LNCAP (cell line): ENCODE data around the gene EFNA5.

Experiments used
- TF ChIP-seq, protein P1 (sequence below): fragments of 450-650 bp; IDR thresholded peaks from 2 replicates; pipeline ENCODE4 v1.5.1; 2017; ENCODE audit warnings: mild to moderate bottlenecking

EFNA5 gene

DNA sequence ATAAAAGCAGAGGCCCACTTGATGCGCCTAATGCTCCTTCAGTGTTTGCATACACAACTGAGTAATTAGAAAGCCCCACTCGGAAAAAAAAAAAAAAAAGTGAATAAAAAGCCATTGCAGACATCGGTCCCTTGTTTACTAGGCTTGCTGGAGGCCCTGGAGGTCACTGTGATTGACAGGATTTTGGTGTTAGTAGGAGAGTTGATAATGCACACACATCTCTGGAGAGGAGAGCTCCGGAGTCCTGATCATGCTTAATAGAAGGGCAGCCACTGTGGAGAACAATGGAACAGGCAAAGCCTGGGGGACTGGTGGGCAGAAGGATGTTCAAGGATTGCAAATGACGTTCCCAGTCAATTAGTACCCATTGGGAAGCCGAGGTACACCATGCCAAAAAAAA is 152.5 kb downstream of the EFNA5 start:
- TF ChIP-seq, protein P1, sequence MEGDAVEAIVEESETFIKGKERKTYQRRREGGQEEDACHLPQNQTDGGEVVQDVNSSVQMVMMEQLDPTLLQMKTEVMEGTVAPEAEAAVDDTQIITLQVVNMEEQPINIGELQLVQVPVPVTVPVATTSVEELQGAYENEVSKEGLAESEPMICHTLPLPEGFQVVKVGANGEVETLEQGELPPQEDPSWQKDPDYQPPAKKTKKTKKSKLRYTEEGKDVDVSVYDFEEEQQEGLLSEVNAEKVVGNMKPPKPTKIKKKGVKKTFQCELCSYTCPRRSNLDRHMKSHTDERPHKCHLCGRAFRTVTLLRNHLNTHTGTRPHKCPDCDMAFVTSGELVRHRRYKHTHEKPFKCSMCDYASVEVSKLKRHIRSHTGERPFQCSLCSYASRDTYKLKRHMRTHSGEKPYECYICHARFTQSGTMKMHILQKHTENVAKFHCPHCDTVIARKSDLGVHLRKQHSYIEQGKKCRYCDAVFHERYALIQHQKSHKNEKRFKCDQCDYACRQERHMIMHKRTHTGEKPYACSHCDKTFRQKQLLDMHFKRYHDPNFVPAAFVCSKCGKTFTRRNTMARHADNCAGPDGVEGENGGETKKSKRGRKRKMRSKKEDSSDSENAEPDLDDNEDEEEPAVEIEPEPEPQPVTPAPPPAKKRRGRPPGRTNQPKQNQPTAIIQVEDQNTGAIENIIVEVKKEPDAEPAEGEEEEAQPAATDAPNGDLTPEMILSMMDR = no peak

DNA sequence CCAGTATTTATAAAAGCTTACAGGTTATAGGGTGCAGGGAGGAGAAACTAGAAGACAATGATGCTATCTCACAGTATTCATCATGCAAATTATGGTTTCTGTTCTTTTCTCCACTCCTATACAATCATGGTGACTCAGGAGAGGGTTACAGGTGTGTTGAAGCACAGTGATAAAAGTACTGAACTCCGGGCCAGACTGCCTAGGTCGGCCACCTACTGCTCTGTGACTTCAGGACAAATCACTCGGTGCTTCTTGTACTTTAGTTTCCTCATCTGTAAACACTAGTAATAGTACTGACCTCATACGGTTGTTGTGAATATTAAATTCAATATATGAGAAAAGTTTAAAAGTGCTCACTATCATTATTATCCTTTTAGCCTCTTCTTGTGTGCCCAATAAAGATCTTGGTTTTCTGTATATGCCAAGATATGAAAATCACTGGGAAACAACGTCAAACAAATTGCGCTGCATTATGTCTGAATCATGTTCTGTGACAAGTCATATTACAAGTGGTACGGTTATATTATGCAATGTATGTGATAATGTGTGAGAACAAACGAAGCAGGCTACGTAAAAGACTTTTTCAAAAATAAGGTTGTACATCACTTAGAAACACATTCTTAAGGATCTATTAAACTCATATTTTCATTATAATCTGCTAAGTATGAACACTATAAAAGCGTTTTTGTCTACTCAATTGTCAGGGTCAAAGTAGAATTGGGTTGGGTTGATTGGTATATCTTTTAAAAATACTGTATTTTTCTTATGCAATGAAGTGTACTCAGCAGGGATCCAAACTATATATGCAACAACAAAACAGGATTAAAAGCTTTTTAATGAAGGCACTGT is 153.3 kb downstream of the EFNA5 start:
- TF ChIP-seq, protein P1 = no peak

DNA sequence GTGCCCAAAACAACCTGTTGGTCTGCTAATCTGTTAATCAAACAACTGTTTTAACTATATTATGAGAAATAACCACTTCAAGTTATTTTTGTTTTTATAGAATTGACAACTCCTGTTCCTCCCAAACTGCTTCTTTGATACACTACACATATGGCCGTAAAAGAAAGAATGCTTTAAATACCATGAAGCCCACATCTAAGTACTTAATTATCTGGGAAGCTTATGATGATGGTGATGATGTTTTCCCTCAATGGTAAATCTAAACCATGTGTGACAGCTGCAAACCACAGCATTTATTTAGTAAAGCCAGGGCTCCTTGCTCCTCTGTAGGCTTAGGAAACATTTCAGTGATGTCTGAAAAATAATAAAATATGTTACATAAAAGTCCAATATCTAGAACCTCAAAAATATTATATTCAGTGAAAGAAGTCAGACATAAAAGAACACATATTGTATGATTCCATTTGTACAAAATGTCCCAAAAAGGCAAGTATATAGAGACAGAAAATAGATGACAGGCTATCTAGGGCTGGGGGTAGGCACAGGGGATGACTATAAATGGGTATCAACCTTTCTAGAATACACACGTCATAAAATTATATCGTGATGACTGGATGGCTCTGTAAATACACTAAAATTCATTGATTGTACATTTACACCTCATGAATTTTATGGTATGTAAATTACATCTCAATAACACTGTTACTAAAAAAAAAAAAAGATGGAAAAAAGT is 154.1 kb downstream of the EFNA5 start:
- TF ChIP-seq, protein P1 = no peak

DNA sequence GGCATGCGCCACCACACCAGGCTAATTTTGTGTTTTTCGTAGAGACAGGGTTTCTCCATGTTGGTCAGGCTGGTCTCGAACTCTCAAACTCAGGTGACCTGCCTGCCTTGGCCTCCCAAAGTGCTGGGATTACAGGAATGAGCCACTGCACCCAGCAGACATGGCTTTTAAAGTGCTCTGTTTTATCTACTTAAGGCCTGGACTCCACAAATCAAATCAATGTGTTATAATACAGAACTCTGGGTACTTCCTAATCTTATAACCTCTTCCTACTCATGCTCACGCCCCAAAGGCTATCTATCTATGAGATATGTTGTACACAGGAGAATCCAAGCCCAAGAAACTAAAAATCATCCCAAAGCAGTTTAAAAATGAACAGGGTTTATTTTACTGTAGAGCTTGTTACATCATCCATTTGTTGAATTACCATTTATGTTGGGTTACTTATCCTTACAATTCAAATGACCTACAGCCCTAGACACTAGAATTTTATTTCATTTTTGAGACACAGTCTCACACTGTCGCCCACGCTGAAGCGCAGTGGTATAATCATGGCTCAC is 155.1 kb downstream of the EFNA5 start:
- TF ChIP-seq, protein P1 = no peak

DNA sequence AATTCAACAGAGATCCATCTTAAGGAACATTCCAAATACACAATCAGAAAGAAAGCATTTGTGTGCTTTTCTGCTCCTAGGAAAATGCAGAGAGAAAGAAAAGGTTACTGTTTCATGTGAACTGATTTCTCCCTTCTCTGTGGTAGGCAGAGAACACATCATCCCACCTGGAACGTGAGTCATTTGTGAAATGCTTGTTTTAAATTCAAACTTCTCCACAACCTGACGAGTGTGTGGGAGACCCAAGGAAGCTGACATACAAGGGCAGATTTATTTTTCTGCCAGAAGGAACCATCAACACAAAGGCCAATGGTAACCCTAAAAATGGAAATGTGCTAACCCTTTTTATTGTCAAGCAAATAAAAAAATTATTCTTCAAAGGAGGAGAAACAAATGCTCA is 156.4 kb downstream of the EFNA5 start:
- TF ChIP-seq, protein P1 = no peak

DNA sequence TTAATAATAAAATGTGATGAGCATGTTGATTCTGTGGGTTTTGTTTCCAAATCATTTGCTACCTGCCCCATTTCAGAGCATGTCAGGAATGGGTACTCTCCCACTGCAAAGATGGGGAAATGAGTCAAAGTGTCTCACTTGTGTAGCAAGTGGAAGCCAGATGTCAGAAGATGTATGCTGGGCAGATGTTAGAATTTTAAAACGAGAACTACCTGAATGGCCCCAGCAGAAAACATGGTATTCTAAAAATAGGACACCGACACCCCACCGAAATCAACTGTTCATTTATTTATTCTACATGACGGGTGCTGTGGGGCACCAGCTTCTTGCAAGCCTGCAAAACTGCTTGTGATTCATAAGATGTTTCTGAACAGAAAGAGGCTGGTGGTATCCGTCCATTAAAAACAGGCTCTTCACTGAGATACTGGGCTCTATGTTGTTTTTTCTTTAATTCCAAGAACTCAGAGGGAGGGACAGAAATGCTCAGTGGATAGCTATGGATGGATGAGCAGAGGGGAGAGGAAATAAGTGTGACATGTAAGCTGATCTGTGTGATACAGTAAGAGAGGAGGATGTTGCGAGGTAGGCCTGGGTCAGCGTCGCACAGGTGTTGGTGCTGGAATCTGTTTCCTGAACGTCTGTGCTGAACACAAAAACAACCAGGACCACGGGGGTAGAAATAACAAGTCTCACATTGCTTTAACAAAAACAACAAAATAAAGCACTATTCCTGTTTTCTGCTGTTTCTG is 157.2 kb downstream of the EFNA5 start:
- TF ChIP-seq, protein P1 = no peak

DNA sequence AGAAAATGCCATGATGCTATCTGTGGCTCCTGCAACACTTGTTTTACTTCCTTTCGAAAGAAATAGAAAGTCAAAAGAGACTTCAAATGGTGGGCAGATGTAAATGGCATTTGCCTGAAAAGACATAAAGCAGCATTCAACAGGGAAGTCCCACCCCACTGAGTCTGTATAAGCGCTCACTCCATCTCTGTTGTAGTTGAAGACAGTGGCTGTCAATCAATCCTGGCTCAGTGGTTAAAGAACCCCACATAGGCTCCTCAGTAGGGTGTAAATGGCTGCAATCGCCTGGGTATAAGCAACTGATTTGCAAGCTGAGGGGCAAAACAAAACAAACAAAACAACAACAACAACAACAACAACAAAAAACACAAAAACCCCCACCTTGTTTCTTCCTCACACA is 158.7 kb downstream of the EFNA5 start:
- TF ChIP-seq, protein P1 = no peak
